HG03175 (cell line): ENCODE data around the gene SRRM4.

Experiments
- ATAC-seq: cut with Tn5 transposase; IDR thresholded peaks from one replicate; pipeline ENCODE4 v1.9.1; 2021; ENCODE audit warnings: mild to moderate bottlenecking, moderate library complexity; ENCODE audit not compliant: unreplicated experiment

SRRM4 gene

GRCh38 chr12:119157528-119157927 lies 176.2 kb downstream of the SRRM4 start:
- no peak for ATAC-seq

GRCh38 chr12:119157978-119158377 lies 176.6 kb downstream of the SRRM4 start:
- ATAC-seq: no peak

- ATAC-seq: no peak
These were observed 177.1 kb downstream of the SRRM4 start for GRCh38 chr12:119158402-119158801.

GRCh38 chr12:119159844-119160243 lies 178.5 kb downstream of the SRRM4 start:
- no peak for ATAC-seq

DNA sequence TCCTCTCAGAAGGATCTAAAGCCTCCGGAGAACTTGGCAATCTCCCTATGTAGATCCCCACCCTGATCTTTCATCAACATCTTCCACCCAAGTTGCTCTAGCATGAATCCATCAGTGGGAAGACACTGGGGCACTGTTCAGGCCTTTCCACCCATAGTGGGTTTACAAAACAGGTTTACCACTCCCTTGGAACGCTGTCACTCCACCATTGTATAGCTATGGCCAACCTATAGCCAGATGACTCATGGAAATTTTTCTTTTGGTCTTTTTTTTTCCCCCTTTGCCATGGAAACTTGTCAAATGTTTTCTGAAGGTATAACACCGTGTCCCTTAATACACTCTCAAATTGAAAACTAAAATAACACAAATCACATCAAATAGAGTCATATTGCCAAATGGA lies 186.6 kb downstream of the SRRM4 start:
- no peak for ATAC-seq

- ATAC-seq: no peak
These were observed 187.4 kb downstream of the SRRM4 start for GRCh38 chr12:119168721-119169120.

GRCh38 chr12:119169150-119169549 lies 187.8 kb downstream of the SRRM4 start:
- ATAC-seq: no peak

GRCh38 chr12:119171291-119171690 lies 189.9 kb downstream of the SRRM4 start:
- no peak for ATAC-seq

- ATAC-seq: no peak
These were observed 190.5 kb downstream of the SRRM4 start for GRCh38 chr12:119171691-119172425.

- ATAC-seq: no peak
These were observed 193.7 kb downstream of the SRRM4 start for GRCh38 chr12:119175081-119175480.

DNA sequence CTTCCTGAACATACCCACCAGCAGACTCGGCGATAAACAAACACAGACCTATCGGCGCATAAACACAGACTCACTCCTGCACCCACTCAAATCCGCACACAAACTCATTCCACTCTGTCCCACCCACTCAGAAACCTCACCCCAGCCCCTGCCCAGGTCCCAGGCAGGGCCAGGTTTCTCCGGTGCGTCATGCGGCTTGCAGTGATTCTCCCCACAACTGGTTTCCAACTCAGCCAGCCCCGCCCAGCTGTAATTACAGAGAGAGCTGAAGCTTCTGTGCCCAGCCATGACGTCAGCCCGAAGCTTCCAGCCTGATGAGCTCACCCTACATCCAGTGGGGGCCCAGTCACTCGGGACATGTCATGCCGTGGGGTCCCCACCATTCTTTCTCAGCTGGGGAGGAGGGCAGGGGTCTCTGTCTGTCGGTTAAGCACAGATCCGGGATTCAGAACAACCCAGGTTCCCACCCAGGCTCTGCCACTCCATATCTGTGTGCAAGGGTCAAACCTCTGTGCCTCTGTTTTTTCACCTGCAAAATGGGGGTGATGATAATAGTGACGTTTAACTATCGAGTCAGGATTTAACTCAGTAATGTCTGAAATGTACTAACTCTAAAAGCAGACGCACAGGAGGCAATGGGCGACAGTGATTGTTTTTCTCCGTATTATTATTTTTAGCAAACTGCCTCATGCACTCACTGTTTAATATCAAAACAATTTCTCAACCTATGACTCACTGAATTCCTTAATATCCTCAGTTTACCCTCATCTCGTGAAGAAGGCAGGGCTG lies 195.1 kb downstream of the SRRM4 start:
- no peak for ATAC-seq

DNA sequence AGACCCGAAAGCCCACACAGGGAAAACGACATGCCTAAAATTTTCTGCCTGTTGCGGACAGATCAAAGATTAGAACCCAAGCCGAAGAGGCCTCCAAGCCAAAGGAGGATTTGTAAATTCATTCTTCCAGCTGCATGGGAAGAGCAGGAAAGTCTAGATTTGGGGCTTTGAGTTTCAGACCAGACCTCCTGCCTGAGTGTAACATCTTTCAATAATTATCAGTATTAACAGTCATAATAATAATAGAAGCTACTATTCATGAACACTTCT lies 195.7 kb downstream of the SRRM4 start:
- no peak for ATAC-seq

DNA sequence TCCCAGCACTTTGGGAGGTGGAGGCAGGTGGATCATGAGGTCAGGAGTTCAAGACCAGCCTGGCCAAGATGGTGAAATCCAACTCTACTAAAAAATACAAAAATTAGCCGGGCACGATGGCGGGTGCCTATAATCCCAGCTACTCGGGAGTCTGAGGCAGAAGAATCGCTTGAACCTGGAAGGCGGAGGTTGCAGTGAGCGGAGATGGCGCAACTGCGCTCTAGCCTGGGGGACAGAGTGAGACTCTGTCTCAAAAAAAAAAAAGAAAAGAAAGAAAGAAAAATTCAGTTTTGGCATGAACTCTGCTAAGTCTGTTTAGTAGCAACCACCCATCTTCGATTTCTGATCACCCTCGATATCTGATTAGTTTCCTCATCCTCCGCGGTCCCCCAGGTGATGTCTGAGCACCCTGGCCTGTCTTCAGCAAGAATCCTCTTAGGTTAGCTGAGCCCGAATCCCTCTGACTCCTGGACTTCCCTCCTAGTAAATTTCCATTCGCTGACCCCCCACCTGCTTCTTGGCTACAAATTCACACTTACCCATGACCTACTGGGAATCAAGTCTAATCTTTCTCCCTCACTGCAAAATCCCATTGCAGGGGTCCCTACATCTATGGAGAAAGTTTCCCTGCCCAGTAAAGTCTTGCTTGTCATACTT lies 196.5 kb downstream of the SRRM4 start:
- no peak for ATAC-seq

DNA sequence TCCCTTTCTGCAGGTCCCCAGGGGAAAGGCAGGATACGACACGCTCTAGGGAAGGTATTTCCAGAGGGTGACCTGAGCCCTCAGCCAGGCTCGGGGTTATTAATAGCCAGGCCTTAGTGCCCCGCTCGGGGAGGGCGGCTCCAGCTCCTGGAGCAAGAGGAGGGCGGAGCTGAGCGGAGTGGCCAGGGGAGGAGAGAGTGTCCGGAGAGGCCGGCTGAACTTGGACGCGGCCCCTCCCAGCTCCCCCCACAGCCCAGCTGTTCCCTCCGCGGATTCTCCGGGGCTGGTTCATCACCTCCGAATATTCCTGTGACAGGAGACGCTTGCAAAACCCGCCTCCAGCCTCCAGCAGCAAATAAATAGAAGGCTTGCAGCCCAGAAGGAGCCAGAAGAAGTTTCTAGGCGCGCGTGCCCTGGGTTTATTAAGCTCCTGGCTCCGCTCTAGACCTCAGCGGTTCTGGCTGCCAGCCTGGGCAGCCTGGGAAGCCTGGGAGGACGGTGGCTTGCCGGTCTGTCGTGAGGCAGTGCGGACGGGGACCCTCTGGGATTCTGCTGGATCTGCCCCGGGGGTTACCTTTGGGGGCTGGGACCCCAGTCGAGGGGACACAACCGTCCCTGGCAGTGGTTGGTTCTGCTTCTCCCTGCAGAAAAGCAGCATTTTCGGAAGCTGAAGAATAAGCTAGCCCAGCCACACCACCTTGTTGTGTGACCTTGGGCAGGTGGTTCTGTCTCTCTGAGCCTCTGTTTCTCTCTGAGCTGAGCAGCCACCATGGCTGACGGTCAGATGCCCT lies 197.4 kb downstream of the SRRM4 start, which contains the start of gene HSPB8:
HSPB8 (plus strand) TSS at position 388 of the 791 bp plus-strand sequence; CDS start at position 770, 382 bp downstream.
- no peak for ATAC-seq

- no peak for ATAC-seq
These were observed 198.1 kb downstream of the SRRM4 start for GRCh38 chr12:119179335-119180021.

GRCh38 chr12:119180380-119181040 lies 199.2 kb downstream of the SRRM4 start:
- no peak for ATAC-seq

DNA sequence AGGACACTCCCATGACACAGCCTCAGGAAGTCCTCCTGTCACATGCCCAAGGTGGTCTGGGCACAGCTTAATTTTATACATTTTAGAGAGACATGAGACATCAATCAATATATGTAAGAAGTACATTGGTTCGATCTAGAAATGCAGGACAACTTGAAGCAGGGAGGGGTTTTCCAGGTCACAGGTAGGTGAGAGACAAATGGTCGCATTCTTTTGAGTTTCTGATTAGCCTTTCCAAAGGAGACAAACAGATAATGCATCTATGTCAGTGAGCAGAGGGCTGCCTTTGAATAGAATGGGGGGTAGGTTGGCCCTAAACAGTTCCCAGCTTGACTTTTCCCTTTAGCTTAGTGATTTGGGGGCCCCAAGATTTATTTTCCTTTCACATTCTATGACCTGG lies 199.9 kb downstream of the SRRM4 start:
- ATAC-seq: no peak

- no peak for ATAC-seq
These were observed 200.6 kb downstream of the SRRM4 start for GRCh38 chr12:119181944-119182343.

GRCh38 chr12:119182701-119183493 lies 201.6 kb downstream of the SRRM4 start:
- no peak for ATAC-seq
